ENCODE measurements around the gene TGM3. TPM values are rescaled to one million over a fixed set of nuclear protein-coding genes. Genes with fewer than 3 reads are reported as not detected.

The TGM3 gene
- total RNA-seq, 1 experiment from 2014 or later, result not detected

DNA sequence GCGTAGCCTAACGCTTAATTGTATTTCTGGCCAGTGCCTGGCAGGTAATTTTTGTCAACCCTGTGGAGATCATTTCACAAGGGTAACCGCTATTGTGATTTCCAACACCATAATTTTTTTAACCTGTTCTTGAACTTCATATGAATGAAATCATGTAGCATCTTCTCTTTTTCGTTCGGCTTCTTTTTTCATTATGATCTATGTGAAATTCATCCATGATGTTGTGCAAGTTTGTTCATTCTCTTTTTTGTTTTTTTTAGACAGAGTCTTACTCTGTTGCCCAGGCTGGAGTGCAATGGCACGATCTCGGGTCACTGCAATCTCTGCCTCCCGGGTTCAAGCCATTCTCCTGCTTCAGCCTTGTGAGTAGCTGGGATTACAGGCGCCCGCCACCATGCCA is 42.5 kb upstream of the TGM3 start:
- no peak for ATAC-seq
- Histone ChIP-seq H3K9me3 (ENCODE audit: control insufficient read depth in 1 of 2, insufficient read depth in 1 of 2, low read depth in 1 of 2, low read length in 2 of 2) (no peaks in the 10 kb centered on the region), H3K9me2 (ENCODE audit: insufficient read depth) (no peaks in the 10 kb centered on the region), H3K27ac (ENCODE audit: low read depth, low read length) (no peak overlapping the region), H2AFZ (ENCODE audit: low read depth, low read length, poor library complexity, severe bottlenecking) (no peak overlapping the region), H3K4me2 (ENCODE audit: low read length) (no peak overlapping the region), H3K4me1 (ENCODE audit: control insufficient read depth in 1 of 2, insufficient read depth in 2 of 2, low read length in 2 of 2) (no peaks in the 10 kb centered on the region), H3K27me3 (ENCODE audit: insufficient read depth, low read length) (no peaks in the 10 kb centered on the region), H3K9ac (ENCODE audit: low read length) (no peak overlapping the region), H3K79me2 (ENCODE audit: insufficient read depth, low read length) (no peaks in the 10 kb centered on the region), H4K20me1 (ENCODE audit: insufficient read depth) (no peaks in the 10 kb centered on the region), H3K4me3 (replicated peaks in 1 of 2; ENCODE audit: low read depth in 1 of 2, low read length in 2 of 2) (no peak overlapping the region), H3K36me3 (ENCODE audit: control insufficient read depth in 1 of 2, insufficient read depth in 2 of 2, low read length in 2 of 2) (no peaks in the 10 kb centered on the region)
- no TSS peak for BruUV-seq (replicated peaks)
- no peak for DNase-seq (ENCODE audit: low read depth, low spot score)
- RAD21 ChIA-PET (ENCODE audit: low non-redundant PET in 1 of 2, low total read pairs in 2 of 2, uncharacterized antibody in 2 of 2, unreplicated experiment in 2 of 2), result no interaction called here
- intact Hi-C loops (cut with micrococcal nuclease), result no loop called here
- no peak for TF ChIP-seq SRF (IDR thresholded peaks at IDR 0.05; ENCODE audit: low read depth)
- TF ChIP-seq EGR1 (IDR thresholded peaks at IDR 0.05; ENCODE audit: low read depth), result no peak
- no peak for TF ChIP-seq RAD21 (IDR thresholded peaks at IDR 0.05; ENCODE audit: low read depth)
- no peak for TF ChIP-seq ELF1 (IDR thresholded peaks at IDR 0.05; ENCODE audit: borderline replicate concordance, low read depth)
- TF ChIP-seq SIN3A (IDR thresholded peaks at IDR 0.05; ENCODE audit: low read depth), result no peak
- no peak for TF ChIP-seq ZFX (IDR thresholded peaks at IDR 0.05)
- TF ChIP-seq, protein P1, sequence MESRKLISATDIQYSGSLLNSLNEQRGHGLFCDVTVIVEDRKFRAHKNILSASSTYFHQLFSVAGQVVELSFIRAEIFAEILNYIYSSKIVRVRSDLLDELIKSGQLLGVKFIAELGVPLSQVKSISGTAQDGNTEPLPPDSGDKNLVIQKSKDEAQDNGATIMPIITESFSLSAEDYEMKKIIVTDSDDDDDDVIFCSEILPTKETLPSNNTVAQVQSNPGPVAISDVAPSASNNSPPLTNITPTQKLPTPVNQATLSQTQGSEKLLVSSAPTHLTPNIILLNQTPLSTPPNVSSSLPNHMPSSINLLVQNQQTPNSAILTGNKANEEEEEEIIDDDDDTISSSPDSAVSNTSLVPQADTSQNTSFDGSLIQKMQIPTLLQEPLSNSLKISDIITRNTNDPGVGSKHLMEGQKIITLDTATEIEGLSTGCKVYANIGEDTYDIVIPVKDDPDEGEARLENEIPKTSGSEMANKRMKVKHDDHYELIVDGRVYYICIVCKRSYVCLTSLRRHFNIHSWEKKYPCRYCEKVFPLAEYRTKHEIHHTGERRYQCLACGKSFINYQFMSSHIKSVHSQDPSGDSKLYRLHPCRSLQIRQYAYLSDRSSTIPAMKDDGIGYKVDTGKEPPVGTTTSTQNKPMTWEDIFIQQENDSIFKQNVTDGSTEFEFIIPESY (IDR thresholded peaks at IDR 0.05; ENCODE audit: extremely low read depth, insufficient replicate concordance, low read length), result no peak
- no peak for TF ChIP-seq CBX3 (IDR thresholded peaks at IDR 0.05; ENCODE audit: low read depth)
- TF ChIP-seq CTCF (IDR thresholded peaks at IDR 0.05 in 2 of 3, conservative IDR thresholded peaks at IDR 0.05 in 1 of 3; ENCODE audit: borderline replicate concordance in 1 of 3, insufficient read depth in 1 of 3, low read depth in 2 of 3, low read length in 2 of 3), result no peak
- TF ChIP-seq TCF7L2 (IDR thresholded peaks at IDR 0.05; ENCODE audit: borderline replicate concordance, extremely low read depth, insufficient read depth, insufficient read length), result no peak
- no peak for TF ChIP-seq EZH2 (IDR thresholded peaks at IDR 0.05)
- no peak for TF ChIP-seq CEBPB (IDR thresholded peaks at IDR 0.05; ENCODE audit: low read depth)
- no peak for TF ChIP-seq FOSL1 (IDR thresholded peaks at IDR 0.05; ENCODE audit: low read depth)
- TF ChIP-seq POLR2AphosphoS5 (IDR thresholded peaks at IDR 0.05; ENCODE audit: low read depth, low read length), result no peak
- TF ChIP-seq ZNF274 (IDR thresholded peaks at IDR 0.05; ENCODE audit: low read depth, low read length), result no peak
- TF ChIP-seq EZH2phosphoT487 (IDR thresholded peaks at IDR 0.05; ENCODE audit: borderline replicate concordance), result no peak
- no peak for TF ChIP-seq REST (IDR thresholded peaks at IDR 0.05; ENCODE audit: low read depth)
- no peak for TF ChIP-seq JUND (IDR thresholded peaks at IDR 0.05)
- CTCF ChIA-PET, result no interaction called here
- POLR2A ChIA-PET, result no interaction called here

All from HCT116 (cell line).